GM12878 (cell line): ENCODE data around the gene GCNT2. TPM values are rescaled to one million over a fixed set of nuclear protein-coding genes. Genes with fewer than 3 reads are reported as not detected.

Experiments used
- BHLHE40 ChIP-seq, 2 experiments: fragments of 450-650 bp in 1 of 2; IDR thresholded peaks; 2 replicates each; pipeline ENCODE4 v1.6.1; 2011 to 2017; ENCODE audit warnings: low read depth in 2 of 2, borderline replicate concordance in 1 of 2, improper control_type of control experiment in 1 of 2, low read length in 1 of 2, mild to moderate bottlenecking in 1 of 2
- ESRRA ChIP-seq: IDR thresholded peaks from 2 replicates; pipeline ENCODE4 v1.6.1; 2012; ENCODE audit warnings: mild to moderate bottlenecking, low read length, improper control_type of control experiment
- HCFC1 ChIP-seq: fragments of 150-350 bp; IDR thresholded peaks from 2 replicates; pipeline ENCODE4 v1.6.1; 2014; ENCODE audit warnings: low read length
- HDAC6 ChIP-seq: fragments of 200-600 bp; sonication (generic); IDR thresholded peaks from one replicate; pipeline ENCODE4 v1.8.0; 2017; ENCODE audit warnings: antibody characterized with exemption; ENCODE audit not compliant: unreplicated experiment
- SREBF2 ChIP-seq: IDR thresholded peaks from 2 replicates; pipeline ENCODE4 v1.6.1; 2012; ENCODE audit warnings: mild to moderate bottlenecking, low read length
- ZNF207 ChIP-seq: fragments of 450-650 bp; IDR thresholded peaks from 2 replicates; pipeline ENCODE4 v1.6.1; 2014; ENCODE audit warnings: antibody characterized with exemption, mild to moderate bottlenecking, borderline replicate concordance
- ZNF217 ChIP-seq: fragments of 450-650 bp; IDR thresholded peaks from 2 replicates; pipeline ENCODE4 v1.6.1; 2017; ENCODE audit warnings: antibody characterized with exemption, mild to moderate bottlenecking
- polyA plus RNA-seq, 11 experiments: library from polyadenylated mRNA; depleted of rRNA in 4 of 11; unstranded in 6 of 11; stranded (reverse) in 5 of 11; fragments of >200 nt; fragmentation: Nextera tagmentation in 4 of 11; fragmentation: Illumina TruSeq in 1 of 11; extraction: Ambion mirVana in 4 of 11; extraction: Trizol in 1 of 11; gene quantifications; 1 replicate in 1 of 11; 2 replicates in 10 of 11; pipeline versions ENCODE4 v1.2.1 to v1.2.3, GENCODE V29; 2011 to 2016; ENCODE audit warnings: inconsistent platforms in 2 of 11, missing spikeins in 2 of 11, low read depth in 1 of 11
- total RNA-seq, 4 experiments: library from RNA; depleted of rRNA in 3 of 4; stranded (reverse); fragments of >200 nt in 3 of 4; fragmentation: Illumina TruSeq in 1 of 4; extraction: Trizol in 1 of 4; gene quantifications; 2 replicates each; pipeline versions ENCODE4 v1.2.1 to v1.2.3, GENCODE V29; 2013 to 2021
- TF ChIP-seq, protein P1 (sequence below): IDR thresholded peaks from 2 replicates; pipeline ENCODE4 v1.6.1; 2012; ENCODE audit warnings: low read depth, low read length, improper control_type of control experiment
- TF ChIP-seq, protein P2 (sequence below), 3 experiments: IDR thresholded peaks in 2 of 3; conservative IDR thresholded peaks in 1 of 3; 2 replicates each; pipeline ENCODE4 v1.5.1; 2011; ENCODE audit warnings: low read depth in 3 of 3, low read length in 3 of 3, mild to moderate bottlenecking in 3 of 3, control low read depth in 2 of 3, moderate library complexity in 2 of 3, inconsistent platforms in 1 of 3, mixed read lengths in 1 of 3; ENCODE audit not compliant: control insufficient read depth in 2 of 3, insufficient read depth in 1 of 3; ENCODE audit errors: extremely low read depth in 1 of 3
- TF ChIP-seq, protein P3 (sequence below): fragments of 450-650 bp; IDR thresholded peaks from 2 replicates; pipeline ENCODE4 v1.6.1; 2017; ENCODE audit warnings: antibody characterized with exemption, mild to moderate bottlenecking, moderate library complexity

GCNT2 gene
- total and polyA plus RNA-seq, 10 of the 15 experiments (the other 5 are each of a cell fraction or from before 2014, with no cell fraction given), result 5.0 to 21.6 (median 11.9) TPM

DNA sequence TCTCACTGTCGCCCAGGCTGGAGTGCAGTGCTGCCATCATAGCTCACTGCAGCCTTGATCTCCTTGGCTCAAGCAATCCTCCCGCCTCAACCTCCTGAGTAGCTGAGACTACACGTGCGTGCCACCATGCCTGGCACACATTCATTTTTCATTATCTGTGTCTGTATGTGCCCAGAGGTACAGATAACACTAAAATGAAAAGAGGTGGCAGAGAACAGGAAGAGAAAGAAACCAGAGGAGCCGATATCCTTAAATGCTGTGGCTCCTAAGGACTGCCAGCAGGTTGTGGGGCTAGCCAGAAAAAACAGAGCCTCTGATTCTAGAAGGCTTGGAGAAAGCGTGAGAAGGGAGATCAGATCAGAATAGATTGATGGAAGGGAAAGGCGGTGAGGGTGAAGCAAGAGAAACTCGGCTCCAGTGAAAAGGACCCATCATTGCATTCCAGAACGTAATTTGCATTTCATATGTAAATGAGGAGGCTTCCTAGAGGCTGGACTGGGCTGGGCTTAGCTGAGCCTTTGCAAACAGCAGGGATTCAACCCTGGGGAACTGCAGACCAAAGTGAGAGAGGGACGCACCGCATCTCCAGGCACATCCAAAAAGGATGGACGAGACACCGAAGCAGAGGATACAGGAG is 64.2 kb downstream of the GCNT2 start (continued):
- TF ChIP-seq, protein P1, sequence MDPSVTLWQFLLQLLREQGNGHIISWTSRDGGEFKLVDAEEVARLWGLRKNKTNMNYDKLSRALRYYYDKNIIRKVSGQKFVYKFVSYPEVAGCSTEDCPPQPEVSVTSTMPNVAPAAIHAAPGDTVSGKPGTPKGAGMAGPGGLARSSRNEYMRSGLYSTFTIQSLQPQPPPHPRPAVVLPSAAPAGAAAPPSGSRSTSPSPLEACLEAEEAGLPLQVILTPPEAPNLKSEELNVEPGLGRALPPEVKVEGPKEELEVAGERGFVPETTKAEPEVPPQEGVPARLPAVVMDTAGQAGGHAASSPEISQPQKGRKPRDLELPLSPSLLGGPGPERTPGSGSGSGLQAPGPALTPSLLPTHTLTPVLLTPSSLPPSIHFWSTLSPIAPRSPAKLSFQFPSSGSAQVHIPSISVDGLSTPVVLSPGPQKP, result no peak
- TF ChIP-seq, protein P2, sequence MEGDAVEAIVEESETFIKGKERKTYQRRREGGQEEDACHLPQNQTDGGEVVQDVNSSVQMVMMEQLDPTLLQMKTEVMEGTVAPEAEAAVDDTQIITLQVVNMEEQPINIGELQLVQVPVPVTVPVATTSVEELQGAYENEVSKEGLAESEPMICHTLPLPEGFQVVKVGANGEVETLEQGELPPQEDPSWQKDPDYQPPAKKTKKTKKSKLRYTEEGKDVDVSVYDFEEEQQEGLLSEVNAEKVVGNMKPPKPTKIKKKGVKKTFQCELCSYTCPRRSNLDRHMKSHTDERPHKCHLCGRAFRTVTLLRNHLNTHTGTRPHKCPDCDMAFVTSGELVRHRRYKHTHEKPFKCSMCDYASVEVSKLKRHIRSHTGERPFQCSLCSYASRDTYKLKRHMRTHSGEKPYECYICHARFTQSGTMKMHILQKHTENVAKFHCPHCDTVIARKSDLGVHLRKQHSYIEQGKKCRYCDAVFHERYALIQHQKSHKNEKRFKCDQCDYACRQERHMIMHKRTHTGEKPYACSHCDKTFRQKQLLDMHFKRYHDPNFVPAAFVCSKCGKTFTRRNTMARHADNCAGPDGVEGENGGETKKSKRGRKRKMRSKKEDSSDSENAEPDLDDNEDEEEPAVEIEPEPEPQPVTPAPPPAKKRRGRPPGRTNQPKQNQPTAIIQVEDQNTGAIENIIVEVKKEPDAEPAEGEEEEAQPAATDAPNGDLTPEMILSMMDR (IDR thresholded peaks at IDR 0.05 in 2 of 3, conservative IDR thresholded peaks at IDR 0.05 in 1 of 3; ENCODE audit: control insufficient read depth in 2 of 3, extremely low read depth in 1 of 3, insufficient read depth in 1 of 3, low read depth in 3 of 3, low read length in 3 of 3), result no peak
- TF ChIP-seq BHLHE40 (IDR thresholded peaks at IDR 0.05; ENCODE audit: borderline replicate concordance in 1 of 2, low read depth in 2 of 2, low read length in 1 of 2), result no peak
- no peak for TF ChIP-seq ZNF207
- TF ChIP-seq HDAC6, result no peak
- TF ChIP-seq ESRRA, result no peak
- TF ChIP-seq SREBF2, result no peak
- TF ChIP-seq, protein P3, sequence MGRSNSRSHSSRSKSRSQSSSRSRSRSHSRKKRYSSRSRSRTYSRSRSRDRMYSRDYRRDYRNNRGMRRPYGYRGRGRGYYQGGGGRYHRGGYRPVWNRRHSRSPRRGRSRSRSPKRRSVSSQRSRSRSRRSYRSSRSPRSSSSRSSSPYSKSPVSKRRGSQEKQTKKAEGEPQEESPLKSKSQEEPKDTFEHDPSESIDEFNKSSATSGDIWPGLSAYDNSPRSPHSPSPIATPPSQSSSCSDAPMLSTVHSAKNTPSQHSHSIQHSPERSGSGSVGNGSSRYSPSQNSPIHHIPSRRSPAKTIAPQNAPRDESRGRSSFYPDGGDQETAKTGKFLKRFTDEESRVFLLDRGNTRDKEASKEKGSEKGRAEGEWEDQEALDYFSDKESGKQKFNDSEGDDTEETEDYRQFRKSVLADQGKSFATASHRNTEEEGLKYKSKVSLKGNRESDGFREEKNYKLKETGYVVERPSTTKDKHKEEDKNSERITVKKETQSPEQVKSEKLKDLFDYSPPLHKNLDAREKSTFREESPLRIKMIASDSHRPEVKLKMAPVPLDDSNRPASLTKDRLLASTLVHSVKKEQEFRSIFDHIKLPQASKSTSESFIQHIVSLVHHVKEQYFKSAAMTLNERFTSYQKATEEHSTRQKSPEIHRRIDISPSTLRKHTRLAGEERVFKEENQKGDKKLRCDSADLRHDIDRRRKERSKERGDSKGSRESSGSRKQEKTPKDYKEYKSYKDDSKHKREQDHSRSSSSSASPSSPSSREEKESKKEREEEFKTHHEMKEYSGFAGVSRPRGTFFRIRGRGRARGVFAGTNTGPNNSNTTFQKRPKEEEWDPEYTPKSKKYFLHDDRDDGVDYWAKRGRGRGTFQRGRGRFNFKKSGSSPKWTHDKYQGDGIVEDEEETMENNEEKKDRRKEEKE, result no peak
- no peak for TF ChIP-seq HCFC1
- no peak for TF ChIP-seq ZNF217
- TF ChIP-seq, all 136 proteins: peak for 0
